Measurements from ENCODE around the gene NAA10. TPM values are rescaled to one million over a fixed set of nuclear protein-coding genes. Genes with fewer than 3 reads are reported as not detected.

Gene NAA10
- total and polyA plus RNA-seq, 3 experiments from 2014 or later = 105 to 162 (median 160) TPM

- Mint-ChIP-seq H3K36me3 (peaks cover 3 to 29% (median 4%) of the 10 kb centered on the region in 3 donors), H3K4me3 (peak overlapping the region; percentile 86 to 93 (median 88)), H3K4me1 (peaks cover 22 to 29% (median 26%) of the 10 kb centered on the region in 3 donors), H3K9me3 (no peaks in the 10 kb centered on the region), H3K27ac (peak overlapping the region; percentile 37 to 98 (median 86)), H3K27me3 (peaks cover 0 to 6% of the 10 kb centered on the region in 2 donors)
- Histone ChIP-seq H3K4me1 (ENCODE audit: insufficient read depth, low read length) (peaks cover 6% of the 10 kb centered on the region), H3K27ac (ENCODE audit: low read depth, low read length) (peak overlapping the region; percentile 38), H3K36me3 (ENCODE audit: insufficient read depth, low read length) (no peaks in the 10 kb centered on the region), H3K27me3 (ENCODE audit: insufficient read depth, low read length, poor library complexity, severe bottlenecking) (no peaks in the 10 kb centered on the region), H3K9me3 (ENCODE audit: low read length) (no peaks in the 10 kb centered on the region), H3K4me3 (ENCODE audit: low read length) (peak overlapping the region; percentile 43)
- no peak for DNase-seq
- POLR2A ChIA-PET = interaction anchor here (0.9 to 3.1 kb wide), 4 partner anchors 9 to 27 kb away, joined by 3 to 17 read pairs (median 3); partner anchors contain the start of gene ARHGAP4
- CTCF ChIA-PET = interaction anchor here (0.7 to 2.1 kb wide), 5 partner anchors 9 to 23 kb away, joined by 3 to 10 read pairs (median 3); no protein-coding TSS in a partner anchor
Observed at GRCh38 chrX:153934148-153934761, 582 bp downstream of the NAA10 start.

- peaks cover 27 to 35% (median 31%) of the 10 kb centered on the region in 3 donors for H3K4me1 Mint-ChIP-seq
- DNase-seq = no peak
- H3K9me3 Mint-ChIP-seq = no peaks in the 10 kb centered on the region
- peaks cover 3 to 31% (median 4%) of the 10 kb centered on the region in 3 donors for H3K36me3 Mint-ChIP-seq
- CTCF ChIA-PET = interaction anchor here (0.7 to 2.1 kb wide), 4 partner anchors 9 to 22 kb away, joined by 3 to 10 read pairs (median 3); no protein-coding TSS in a partner anchor
- peak overlapping the region; percentile 38 for H3K27ac ChIP-seq (ENCODE audit: low read depth, low read length)
- POLR2A ChIA-PET = interaction anchor here (0.9 kb wide), 1 partner anchor 16 kb away, joined by 3 read pairs; no protein-coding TSS in a partner anchor
- H3K27me3 ChIP-seq (ENCODE audit: insufficient read depth, low read length, poor library complexity, severe bottlenecking) = no peaks in the 10 kb centered on the region
- peak overlapping the region; percentile 86 to 93 (median 88) for H3K4me3 Mint-ChIP-seq
- H3K27me3 Mint-ChIP-seq = peaks cover 0 to 6% of the 10 kb centered on the region in 2 donors
- H3K4me1 ChIP-seq (ENCODE audit: insufficient read depth, low read length) = peaks cover 10% of the 10 kb centered on the region
- H3K4me3 ChIP-seq (ENCODE audit: low read length) = peak overlapping the region; percentile 43
- H3K36me3 ChIP-seq (ENCODE audit: insufficient read depth, low read length) = no peaks in the 10 kb centered on the region
- no peaks in the 10 kb centered on the region for H3K9me3 ChIP-seq (ENCODE audit: low read length)
- peak overlapping the region; percentile 37 to 98 (median 86) for H3K27ac Mint-ChIP-seq
Observed at GRCh38 chrX:153933748-153934147, 1.1 kb downstream of the NAA10 start.

GRCh38 chrX:153932220-153932915 lies 2.5 kb downstream of the NAA10 start:
- Histone ChIP-seq H3K27me3 (ENCODE audit: insufficient read depth, low read length, poor library complexity, severe bottlenecking) (no peaks in the 10 kb centered on the region), H3K4me3 (ENCODE audit: low read length) (no peak overlapping the region), H3K36me3 (ENCODE audit: insufficient read depth, low read length) (no peaks in the 10 kb centered on the region), H3K27ac (ENCODE audit: low read depth, low read length) (no peak overlapping the region), H3K4me1 (ENCODE audit: insufficient read depth, low read length) (peaks cover 10% of the 10 kb centered on the region), H3K9me3 (ENCODE audit: low read length) (no peaks in the 10 kb centered on the region)
- ChIA-PET POLR2A (interaction anchor here (0.6 kb wide), 1 partner anchor 894 kb away, joined by 5 read pairs; no protein-coding TSS in a partner anchor), CTCF (no interaction called here)
- Mint-ChIP-seq H3K27me3 (peaks cover 0 to 6% of the 10 kb centered on the region in 2 donors), H3K27ac (peak overlapping the region in 4 of 8 donors; percentile 6 to 97 (median 91)), H3K4me3 (peak overlapping the region in 1 of 7 donors; percentile 66), H3K9me3 (no peaks in the 10 kb centered on the region), H3K36me3 (peaks cover 3 to 32% (median 4%) of the 10 kb centered on the region in 3 donors), H3K4me1 (peaks cover 33 to 36% (median 34%) of the 10 kb centered on the region in 3 donors)
- DNase-seq = no peak

GRCh38 chrX:153931748-153932147 lies 3.1 kb downstream of the NAA10 start:
- peaks cover 0 to 3% (median 0%) of the 10 kb centered on the region in 5 donors for H3K9me3 Mint-ChIP-seq
- POLR2A ChIA-PET = no interaction called here
- peaks cover 3 to 36% (median 4%) of the 10 kb centered on the region in 3 donors for H3K36me3 Mint-ChIP-seq
- H3K4me1 ChIP-seq (ENCODE audit: insufficient read depth, low read length) = peaks cover 10% of the 10 kb centered on the region
- H3K27ac ChIP-seq (ENCODE audit: low read depth, low read length) = no peak overlapping the region
- H3K9me3 ChIP-seq (ENCODE audit: low read length) = no peaks in the 10 kb centered on the region
- no peaks in the 10 kb centered on the region for H3K27me3 ChIP-seq (ENCODE audit: insufficient read depth, low read length, poor library complexity, severe bottlenecking)
- H3K4me3 Mint-ChIP-seq = peak overlapping the region in 1 of 7 donors; percentile 42
- no peak overlapping the region for H3K4me3 ChIP-seq (ENCODE audit: low read length)
- peak overlapping the region in 4 of 8 donors; percentile 7 to 97 (median 34) for H3K27ac Mint-ChIP-seq
- H3K4me1 Mint-ChIP-seq = peaks cover 36 to 42% (median 40%) of the 10 kb centered on the region in 3 donors
- H3K27me3 Mint-ChIP-seq = peaks cover 0 to 6% of the 10 kb centered on the region in 2 donors
- no peak for DNase-seq
- no peaks in the 10 kb centered on the region for H3K36me3 ChIP-seq (ENCODE audit: insufficient read depth, low read length)
- CTCF ChIA-PET = interaction anchor here (1.3 kb wide), 1 partner anchor 25 kb away, joined by 3 read pairs; no protein-coding TSS in a partner anchor

- peak overlapping the region in 6 of 8 donors; percentile 25 to 97 (median 42) for H3K27ac Mint-ChIP-seq
- POLR2A ChIA-PET = no interaction called here
- Histone ChIP-seq H3K27ac (ENCODE audit: low read depth, low read length) (no peak overlapping the region), H3K36me3 (ENCODE audit: insufficient read depth, low read length) (no peaks in the 10 kb centered on the region), H3K4me3 (ENCODE audit: low read length) (no peak overlapping the region), H3K9me3 (ENCODE audit: low read length) (no peaks in the 10 kb centered on the region), H3K4me1 (ENCODE audit: insufficient read depth, low read length) (peaks cover 10% of the 10 kb centered on the region), H3K27me3 (ENCODE audit: insufficient read depth, low read length, poor library complexity, severe bottlenecking) (no peaks in the 10 kb centered on the region)
- peaks cover 0 to 3% (median 0%) of the 10 kb centered on the region in 5 donors for H3K9me3 Mint-ChIP-seq
- no peak for DNase-seq
- H3K36me3 Mint-ChIP-seq = peaks cover 3 to 37% (median 4%) of the 10 kb centered on the region in 3 donors
- peaks cover 33 to 42% (median 41%) of the 10 kb centered on the region in 3 donors for H3K4me1 Mint-ChIP-seq
- H3K27me3 Mint-ChIP-seq = peaks cover 0 to 5% of the 10 kb centered on the region in 2 donors
- H3K4me3 Mint-ChIP-seq = peak overlapping the region in 2 of 7 donors; percentile 42 to 56
- CTCF ChIA-PET = interaction anchor here (1.3 to 10.5 kb wide), 2 partner anchors 18 to 25 kb away, joined by 3 to 230 read pairs; partner anchors contain the start of gene RENBP
Observed at GRCh38 chrX:153931151-153931550, 3.7 kb downstream of the NAA10 start.

- peaks cover 7% of the 10 kb centered on the region for H3K4me1 ChIP-seq (ENCODE audit: insufficient read depth, low read length)
- ChIA-PET POLR2A (no interaction called here), CTCF (interaction anchor here (1.3 to 10.5 kb wide), 2 partner anchors 19 to 24 kb away, joined by 3 to 230 read pairs; partner anchors contain the start of gene RENBP)
- Mint-ChIP-seq H3K36me3 (peaks cover 3 to 40% (median 4%) of the 10 kb centered on the region in 3 donors), H3K4me1 (peaks cover 33 to 48% (median 40%) of the 10 kb centered on the region in 3 donors), H3K9me3 (peaks cover 0 to 3% (median 0%) of the 10 kb centered on the region in 5 donors), H3K4me3 (no peak overlapping the region), H3K27ac (peak overlapping the region in 5 of 8 donors; percentile 46 to 92 (median 58)), H3K27me3 (peaks cover 0 to 2% of the 10 kb centered on the region in 2 donors)
- no peak for DNase-seq
- H3K27me3 ChIP-seq (ENCODE audit: insufficient read depth, low read length, poor library complexity, severe bottlenecking) = no peaks in the 10 kb centered on the region
- H3K27ac ChIP-seq (ENCODE audit: low read depth, low read length) = no peak overlapping the region
- no peak overlapping the region for H3K4me3 ChIP-seq (ENCODE audit: low read length)
- H3K36me3 ChIP-seq (ENCODE audit: insufficient read depth, low read length) = no peaks in the 10 kb centered on the region
- no peaks in the 10 kb centered on the region for H3K9me3 ChIP-seq (ENCODE audit: low read length)
Observed at GRCh38 chrX:153930011-153930910, 4.6 kb downstream of the NAA10 start.

- Histone ChIP-seq H3K4me1 (ENCODE audit: insufficient read depth, low read length) (peaks cover 7% of the 10 kb centered on the region), H3K27ac (ENCODE audit: low read depth, low read length) (no peak overlapping the region), H3K27me3 (ENCODE audit: insufficient read depth, low read length, poor library complexity, severe bottlenecking) (no peaks in the 10 kb centered on the region), H3K36me3 (ENCODE audit: insufficient read depth, low read length) (no peaks in the 10 kb centered on the region), H3K9me3 (ENCODE audit: low read length) (no peaks in the 10 kb centered on the region), H3K4me3 (ENCODE audit: low read length) (no peak overlapping the region)
- Mint-ChIP-seq H3K27ac (peak overlapping the region in 6 of 8 donors; percentile 52 to 98 (median 84)), H3K9me3 (peaks cover 0 to 3% (median 0%) of the 10 kb centered on the region in 5 donors), H3K4me1 (peaks cover 40 to 55% (median 45%) of the 10 kb centered on the region in 3 donors), H3K36me3 (peaks cover 3 to 40% (median 4%) of the 10 kb centered on the region in 3 donors), H3K4me3 (no peak overlapping the region), H3K27me3 (peaks cover 0 to 2% of the 10 kb centered on the region in 2 donors)
- no peak for DNase-seq
- ChIA-PET POLR2A (interaction anchor here (3.4 kb wide), 1 partner anchor 42 kb away, joined by 27 read pairs; the partner anchor contains the start of genes HCFC1 and TMEM187), CTCF (interaction anchor here (10.5 kb wide), 1 partner anchor 19 kb away, joined by 230 read pairs; the partner anchor contains the start of gene RENBP)
Observed at GRCh38 chrX:153929576-153929975, 5.3 kb downstream of the NAA10 start.

Data from CD8-positive, alpha-beta memory T cell (primary cell).